ENCODE measurements around the gene LYZL1. TPM values are rescaled to one million over a fixed set of nuclear protein-coding genes. Genes with fewer than 3 reads are reported as not detected.

LYZL1 gene
- total RNA-seq, 1 experiment from 2014 or later: not detected

DNA sequence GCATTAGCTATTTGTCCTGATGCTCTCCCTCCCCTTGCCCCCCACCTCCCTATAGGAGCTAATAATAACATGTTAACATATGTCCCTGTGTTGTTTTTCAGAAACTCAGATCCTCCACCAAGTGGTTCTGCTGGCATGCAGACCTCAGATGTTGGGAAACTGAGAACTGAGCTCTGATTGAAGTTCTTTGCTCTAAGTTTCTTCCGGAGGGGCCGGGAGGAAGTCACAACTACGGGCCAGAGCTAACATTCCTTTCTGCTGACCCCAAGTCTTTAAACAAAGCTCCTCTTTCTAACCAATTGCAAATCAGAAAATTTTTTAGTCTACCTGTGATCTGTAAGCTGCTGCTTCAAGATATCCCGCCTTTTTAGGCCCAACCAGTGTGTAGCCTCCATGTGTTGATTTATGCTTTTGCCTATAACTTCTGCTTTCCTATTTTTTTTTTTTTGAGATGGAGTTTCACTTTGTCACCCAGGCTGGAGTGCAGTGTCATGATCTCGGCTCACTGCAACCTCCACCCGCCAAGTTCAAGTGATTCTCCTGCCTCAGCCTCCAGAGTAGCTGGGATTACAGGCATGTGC, 66.6 kb downstream of the LYZL1 start:
- Mint-ChIP-seq H3K4me1 (0 out of 2 replicates have a peak, but pooled peaks cover 5% of the 10 kb centered on the region), H3K36me3 (no peaks in the 10 kb centered on the region), H3K9me3 (no peaks in the 10 kb centered on the region), H3K4me3 (no peak overlapping the region), H3K27me3 (ENCODE audit: low read depth) (no peaks in the 10 kb centered on the region), H3K27ac (no peak overlapping the region)
- no peak for DNase-seq (ENCODE audit: low spot score)
- TF ChIP-seq HMGA2 (CRISPR knock-in tag; IDR thresholded peaks at IDR 0.05) (no peak), ZNF425 (CRISPR knock-in tag; conservative IDR thresholded peaks at IDR 0.05) (no peak), NFATC4 (CRISPR knock-in tag; IDR thresholded peaks at IDR 0.05) (no peak), TCF7 (CRISPR knock-in tag; IDR thresholded peaks at IDR 0.05; ENCODE audit: low read depth) (no peak), FOXJ3 (CRISPR knock-in tag; IDR thresholded peaks at IDR 0.05; ENCODE audit: borderline replicate concordance) (no peak), MXD4 (CRISPR knock-in tag; IDR thresholded peaks at IDR 0.05; ENCODE audit: borderline replicate concordance) (no peak), USF1 (CRISPR knock-in tag; IDR thresholded peaks at IDR 0.05) (no peak), SOX15 (CRISPR knock-in tag; IDR thresholded peaks at IDR 0.05) (no peak), SMAD3 (CRISPR knock-in tag; IDR thresholded peaks at IDR 0.05; ENCODE audit: borderline replicate concordance) (no peak), ETV6 (CRISPR knock-in tag; IDR thresholded peaks at IDR 0.05) (no peak)
- ChIA-PET CTCF (interaction anchor here (0.6 kb wide), 3 partner anchors 35 to 1774 kb away, joined by 3 to 4 read pairs (median 3); no protein-coding TSS in a partner anchor), POLR2A (no interaction called here)
- no peak for ATAC-seq

GRCh38 chr10:29356931-29357330, 68.1 kb downstream of the LYZL1 start:
- CTCF ChIA-PET: no interaction called here

More at GRCh38 chr10:29356931-29357330, 68.1 kb downstream of the LYZL1 start:
- no peaks in the 10 kb centered on the region for H3K27me3 Mint-ChIP-seq (ENCODE audit: low read depth)
- H3K9me3 Mint-ChIP-seq: no peaks in the 10 kb centered on the region
- POLR2A ChIA-PET: no interaction called here
- no peak overlapping the region for H3K4me3 Mint-ChIP-seq
- TF ChIP-seq OVOL2 (CRISPR knock-in tag; IDR thresholded peaks at IDR 0.05; ENCODE audit: borderline replicate concordance) (no peak), ZNF121 (CRISPR knock-in tag; IDR thresholded peaks at IDR 0.05) (no peak), NR3C1 (CRISPR knock-in tag; conservative IDR thresholded peaks at IDR 0.05; ENCODE audit: low read depth) (no peak), ZNF425 (CRISPR knock-in tag; conservative IDR thresholded peaks at IDR 0.05) (no peak)
- TF ChIP-seq, protein P1, sequence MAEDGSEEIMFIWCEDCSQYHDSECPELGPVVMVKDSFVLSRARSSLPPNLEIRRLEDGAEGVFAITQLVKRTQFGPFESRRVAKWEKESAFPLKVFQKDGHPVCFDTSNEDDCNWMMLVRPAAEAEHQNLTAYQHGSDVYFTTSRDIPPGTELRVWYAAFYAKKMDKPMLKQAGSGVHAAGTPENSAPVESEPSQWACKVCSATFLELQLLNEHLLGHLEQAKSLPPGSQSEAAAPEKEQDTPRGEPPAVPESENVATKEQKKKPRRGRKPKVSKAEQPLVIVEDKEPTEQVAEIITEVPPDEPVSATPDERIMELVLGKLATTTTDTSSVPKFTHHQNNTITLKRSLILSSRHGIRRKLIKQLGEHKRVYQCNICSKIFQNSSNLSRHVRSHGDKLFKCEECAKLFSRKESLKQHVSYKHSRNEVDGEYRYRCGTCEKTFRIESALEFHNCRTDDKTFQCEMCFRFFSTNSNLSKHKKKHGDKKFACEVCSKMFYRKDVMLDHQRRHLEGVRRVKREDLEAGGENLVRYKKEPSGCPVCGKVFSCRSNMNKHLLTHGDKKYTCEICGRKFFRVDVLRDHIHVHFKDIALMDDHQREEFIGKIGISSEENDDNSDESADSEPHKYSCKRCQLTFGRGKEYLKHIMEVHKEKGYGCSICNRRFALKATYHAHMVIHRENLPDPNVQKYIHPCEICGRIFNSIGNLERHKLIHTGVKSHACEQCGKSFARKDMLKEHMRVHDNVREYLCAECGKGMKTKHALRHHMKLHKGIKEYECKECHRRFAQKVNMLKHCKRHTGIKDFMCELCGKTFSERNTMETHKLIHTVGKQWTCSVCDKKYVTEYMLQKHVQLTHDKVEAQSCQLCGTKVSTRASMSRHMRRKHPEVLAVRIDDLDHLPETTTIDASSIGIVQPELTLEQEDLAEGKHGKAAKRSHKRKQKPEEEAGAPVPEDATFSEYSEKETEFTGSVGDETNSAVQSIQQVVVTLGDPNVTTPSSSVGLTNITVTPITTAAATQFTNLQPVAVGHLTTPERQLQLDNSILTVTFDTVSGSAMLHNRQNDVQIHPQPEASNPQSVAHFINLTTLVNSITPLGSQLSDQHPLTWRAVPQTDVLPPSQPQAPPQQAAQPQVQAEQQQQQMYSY (CRISPR knock-in tag; IDR thresholded peaks at IDR 0.05): no peak
- DNase-seq (ENCODE audit: low spot score) (no peak), ATAC-seq (no peak)
- H3K36me3 Mint-ChIP-seq: no peaks in the 10 kb centered on the region
- 0 out of 2 replicates have a peak, but pooled peaks cover 5% of the 10 kb centered on the region for H3K4me1 Mint-ChIP-seq
- no peak overlapping the region for H3K27ac Mint-ChIP-seq
